Measurements from ENCODE around the gene CRP.
"Not testable (repeated sequence)": the region's sequence is repeated elsewhere in the genome, so short reads cannot be mapped to it uniquely, and the experiment has no call there.

The CRP gene

DNA sequence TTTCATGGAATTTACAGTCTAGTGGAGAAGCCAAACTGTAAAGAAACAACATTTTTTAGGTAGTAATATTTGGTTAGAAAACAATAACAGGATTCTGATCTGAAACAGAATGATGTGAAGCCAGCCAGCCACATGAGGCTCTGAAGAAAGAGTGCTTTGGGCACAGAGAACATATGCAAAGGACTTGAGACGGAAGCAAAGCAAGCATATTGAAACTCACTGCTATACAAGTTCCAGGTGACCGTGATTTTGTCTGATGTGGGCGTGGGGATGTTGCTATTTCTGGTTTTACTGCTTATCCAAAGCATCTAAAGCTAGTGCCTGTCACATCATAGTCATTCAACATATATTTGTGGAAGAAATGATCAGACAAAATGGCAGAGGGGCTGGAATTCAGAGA lies 14.7 kb downstream of the CRP start:
- DNase-seq (ENCODE audit: low spot score), result no peak

DNA sequence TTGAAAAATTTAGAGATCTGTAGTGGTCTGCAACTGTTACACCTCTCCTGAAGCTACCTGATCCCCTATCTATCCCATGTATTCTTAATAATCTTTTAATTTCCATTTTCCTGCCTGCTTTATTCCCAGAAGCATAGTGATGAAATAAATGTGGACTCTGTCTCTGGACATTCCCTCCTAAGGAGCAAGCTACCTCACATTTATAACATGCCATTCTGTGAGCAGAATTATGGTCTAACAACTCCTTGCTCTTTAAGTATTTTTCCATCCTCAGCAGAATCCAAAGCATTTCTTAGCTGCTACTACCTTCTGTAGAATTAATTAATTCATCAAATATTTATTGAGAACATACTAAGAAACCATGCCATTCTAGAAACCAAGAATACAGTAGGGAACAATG lies 15.1 kb downstream of the CRP start:
- DNase-seq (ENCODE audit: low spot score), result no peak

DNA sequence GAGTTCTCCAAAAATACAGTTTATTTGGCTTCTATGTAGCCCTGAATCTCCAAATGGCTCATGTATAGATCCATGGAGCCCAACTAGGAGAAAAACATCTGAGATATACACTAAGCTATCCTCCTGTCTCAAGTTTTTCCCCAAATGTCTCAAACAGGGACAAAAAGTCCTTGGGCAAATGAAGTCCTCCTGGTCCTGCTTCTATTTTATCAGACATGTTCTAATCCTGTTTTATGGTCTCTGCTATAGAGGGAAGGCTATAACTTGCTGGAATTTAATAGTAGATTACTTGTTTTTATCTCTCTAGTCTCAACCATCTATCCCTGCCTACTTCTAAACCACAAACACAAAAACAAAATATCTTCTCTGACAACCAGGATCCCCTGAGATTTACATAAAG lies 26.9 kb downstream of the CRP start:
- no peak for DNase-seq (ENCODE audit: low spot score)

- DNase-seq (ENCODE audit: low spot score), result no peak
Measured at GRCh38 chr1:159686599-159687299, 27.6 kb downstream of the CRP start.

DNA sequence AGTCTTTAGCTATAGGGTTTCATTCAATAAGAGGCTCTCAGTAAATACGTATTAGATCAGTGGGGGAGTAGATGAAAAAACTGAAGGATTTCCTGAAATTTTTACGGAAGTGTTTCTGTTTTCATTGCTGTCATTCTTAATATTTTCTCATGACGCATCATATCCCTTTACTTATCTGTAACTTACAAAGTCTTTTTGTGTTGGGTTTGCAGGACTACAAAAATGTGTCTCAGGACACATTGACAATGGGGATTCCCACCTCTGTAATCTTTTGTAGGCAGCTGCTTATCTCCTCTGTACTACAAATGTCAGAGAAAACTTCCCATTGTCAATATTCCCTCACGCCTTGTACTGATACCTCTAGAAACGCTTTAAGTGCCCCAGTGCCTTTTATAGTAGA lies 35.5 kb downstream of the CRP start:
- no peak for DNase-seq (ENCODE audit: low spot score)

GRCh38 chr1:159675046-159675445 lies 39.3 kb downstream of the CRP start:
- no peak for DNase-seq (ENCODE audit: low spot score)

DNA sequence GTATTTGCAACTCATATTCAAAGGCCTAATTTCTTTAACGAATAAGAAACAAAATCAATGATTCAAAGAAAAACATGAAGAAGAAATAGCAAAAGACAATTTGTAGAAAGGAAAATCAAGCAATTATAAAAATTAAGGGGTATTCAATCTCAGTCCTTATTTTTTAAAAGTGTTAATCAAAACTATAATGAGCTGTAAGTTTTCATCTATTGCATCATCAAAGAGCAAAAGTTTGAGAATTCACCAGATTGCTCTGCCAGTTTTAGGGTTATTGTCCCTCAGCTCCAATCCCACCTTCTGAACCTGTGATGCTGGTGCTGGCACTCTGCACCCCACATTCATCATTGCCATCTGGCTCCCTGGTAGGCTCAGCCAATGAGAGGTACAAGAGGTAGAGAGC lies 42.0 kb downstream of the CRP start:
- not testable (repeated sequence) for DNase-seq (ENCODE audit: low spot score)

- no peak for DNase-seq (ENCODE audit: low spot score)
Measured at GRCh38 chr1:159669338-159669737, 45.1 kb downstream of the CRP start.

- DNase-seq (ENCODE audit: low spot score), result no peak
Measured at GRCh38 chr1:159668739-159669138, 45.6 kb downstream of the CRP start.

DNA sequence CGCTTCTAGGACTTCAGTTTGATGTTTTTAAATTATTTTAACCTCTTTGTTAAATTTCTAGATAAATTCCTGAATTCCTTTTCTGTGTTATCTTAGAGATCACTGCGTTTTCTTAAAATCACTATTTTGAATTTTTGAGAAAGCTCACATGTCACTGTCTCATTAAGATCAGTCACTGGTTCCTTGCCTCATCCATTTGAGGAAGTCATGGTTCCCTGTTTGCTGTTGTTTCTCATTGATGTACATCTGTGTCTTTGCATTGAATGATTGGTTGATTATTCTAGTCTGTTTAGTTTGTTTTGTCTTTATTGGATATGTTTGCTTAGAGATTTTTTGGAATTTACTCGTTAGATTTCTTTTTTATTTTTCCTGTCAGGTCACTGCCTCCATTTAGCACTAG lies 50.1 kb downstream of the CRP start:
- no peak for DNase-seq (ENCODE audit: low spot score)

DNA sequence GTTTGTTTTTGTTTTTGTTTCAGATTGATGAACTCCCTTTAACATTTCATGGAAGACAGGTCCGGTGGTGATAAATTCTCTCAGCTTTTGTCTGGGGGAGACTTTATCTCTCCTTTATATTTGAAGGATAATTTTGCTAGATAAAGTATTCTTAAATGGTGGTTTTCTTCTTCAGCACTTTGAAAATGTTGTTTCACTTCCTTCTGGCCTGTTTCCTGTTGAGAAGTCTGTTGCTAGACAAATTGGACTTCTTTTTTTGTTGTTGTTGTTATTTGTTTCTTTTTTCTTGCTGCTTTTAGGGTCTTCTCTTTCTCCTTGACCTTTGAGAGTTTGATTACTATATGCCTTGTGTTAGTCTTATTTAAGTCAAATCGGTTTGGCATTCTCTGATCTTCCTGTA lies 50.8 kb downstream of the CRP start:
- DNase-seq (ENCODE audit: low spot score), result no peak
